Heart left ventricle (tissue), 16 donors: ENCODE data around the gene PTPRD. TPM values are rescaled to one million over a fixed set of nuclear protein-coding genes. Genes with fewer than 3 reads are reported as not detected.

ENCODE experiments used
- ATAC-seq, 4 donors: fragments of 200-7000 bp; cut with Tn5 transposase; one replicate each; pipeline ENCODE4 v1.9.1; 2020 to 2022; ENCODE audit warnings: moderate library complexity in 4 of 4, mild to moderate bottlenecking in 3 of 4, moderate number of reproducible peaks in 1 of 4
- DNase-seq, 5 donors: peaks; one replicate each; pipeline ENCODE4 v3.0.0-alpha.2; 2020
- H3K27ac ChIP-seq, 12 donors: fragments of 200-600 bp; sonication (generic) in 4 of 12; one replicate each; pipeline versions ENCODE4 v1.5.0 to v1.8.0; 2016 to 2022; ENCODE audit warnings: mild to moderate bottlenecking in 2 of 12
- H3K27me3 ChIP-seq, 9 donors: fragments of 200-600 bp; sonication (generic) in 2 of 9; one replicate each; pipeline versions ENCODE4 v1.5.1 to v1.8.0; 2016 to 2022; ENCODE audit warnings: mild to moderate bottlenecking in 3 of 9
- H3K36me3 ChIP-seq, 9 donors: fragments of 200-600 bp; sonication (generic) in 2 of 9; one replicate each; pipeline versions ENCODE4 v1.5.0 to v1.8.0; 2018 to 2022; ENCODE audit warnings: mild to moderate bottlenecking in 2 of 9
- H3K4me1 ChIP-seq, 12 donors: fragments of 200-600 bp; sonication (generic) in 4 of 12; one replicate each; pipeline versions ENCODE4 v1.5.0 to v1.8.0; 2016 to 2022; ENCODE audit warnings: mild to moderate bottlenecking in 3 of 12
- H3K4me3 ChIP-seq, 12 donors: fragments of 200-600 bp; sonication (generic) in 4 of 12; one replicate each; pipeline versions ENCODE4 v1.5.0 to v1.8.0; 2017 to 2022; ENCODE audit warnings: mild to moderate bottlenecking in 9 of 12, moderate library complexity in 4 of 12
- H3K9me3 ChIP-seq, 12 donors: fragments of 200-600 bp; sonication (generic) in 4 of 12; one replicate each; pipeline versions ENCODE4 v1.5.0 to v1.8.0; 2016 to 2022; ENCODE audit warnings: mild to moderate bottlenecking in 1 of 12
- POLR2A ChIP-seq, 2 donors: fragments of 450-650 bp; IDR thresholded peaks; one replicate each; pipeline ENCODE4 v1.6.1; 2017; ENCODE audit warnings: antibody characterized with exemption in 2 of 2, mild to moderate bottlenecking in 2 of 2, moderate library complexity in 2 of 2
- WGBS, 4 donors: extraction: QIAGEN DNeasy Blood & Tissue Kit in 2 of 4; methylation state at CpG; one replicate each; pipeline versions ENCODE4 v1.1.5 to v1.1.7; 2013 to 2018; 5-methylcytosine and 5-hydroxymethylcytosine counted together
- intact Hi-C, 10 donors: fragments of 100-400 bp; cut with DNase I; formaldehyde crosslinking; loops; one replicate each; pipeline versions ENCODE4 v1.11.1 to v1.14.2; 2022
- polyA plus RNA-seq, 2 donors: library from polyadenylated mRNA; stranded (reverse); fragments of 200-250 nt; gene quantifications; one replicate each; pipeline ENCODE4 v1.2.3, GENCODE V29; 2013
- total RNA-seq, 9 donors: library from RNA; depleted of rRNA in 2 of 9; stranded (reverse); fragments of >200 nt in 2 of 9; fragmentation: NEBNext Ultra II Directional in 3 of 9; extraction: Animal tissue kit (Norgen Biotek cat#: 25700) in 3 of 9; gene quantifications; one replicate each; pipeline versions ENCODE4 v1.1.0 to v1.2.4, GENCODE V29; 2016 to 2023
- TF ChIP-seq, protein P1 (sequence below), 12 donors: fragments of 200-600 bp; sonication (generic) in 4 of 12; IDR thresholded peaks; one replicate each; pipeline versions ENCODE4 v1.5.0 to v1.8.0; 2018 to 2022; ENCODE audit warnings: antibody characterized with exemption in 12 of 12, mild to moderate bottlenecking in 5 of 12
- donor health status: ischemic (EF 13 %, LVEDD 7.1; RV severe dilation, severe dysfunction).
- donor health status: healthy with polysubstance abuse.
- donor health status: DM: no; HTN: yes; CAD: no.
- donor health status: DM: no; HTN: no; CAD: no.
- donor health status: ischemic (EF 25% LVEDD 6.9; RV normal size, moderate dysfunction).
- donor health status: ischemic (EF 25% LVEDD 5.7; RV mildly dilated, moderate dysfunction).
- donor health status: healthy.
- donor health status: DM: yes; HTN: yes; CAD: no.
- donor health status: ischemic (EF 35%, LVEDD 5.7; RV mildly dilated, moderate dysfunction).
- donor health status: nonischemic (EF 11% LVEDD 7.7; RV severe dilation, severe dysfunction).
- donor health status: DM: yes; HTN: yes; CAD: no.
- donor health status: PGD.
- donor health status: ischemic (EF 29% LVEDD 5.4; RV normal size, mild dysfunction).
- donor health status: nonischemic (EF 23%, LVEDD 6.1; RV moderate dilation, normal function).

Gene PTPRD
- total and polyA plus RNA-seq, 11 donors = 1.4 to 25.3 (median 15.1) TPM

DNA sequence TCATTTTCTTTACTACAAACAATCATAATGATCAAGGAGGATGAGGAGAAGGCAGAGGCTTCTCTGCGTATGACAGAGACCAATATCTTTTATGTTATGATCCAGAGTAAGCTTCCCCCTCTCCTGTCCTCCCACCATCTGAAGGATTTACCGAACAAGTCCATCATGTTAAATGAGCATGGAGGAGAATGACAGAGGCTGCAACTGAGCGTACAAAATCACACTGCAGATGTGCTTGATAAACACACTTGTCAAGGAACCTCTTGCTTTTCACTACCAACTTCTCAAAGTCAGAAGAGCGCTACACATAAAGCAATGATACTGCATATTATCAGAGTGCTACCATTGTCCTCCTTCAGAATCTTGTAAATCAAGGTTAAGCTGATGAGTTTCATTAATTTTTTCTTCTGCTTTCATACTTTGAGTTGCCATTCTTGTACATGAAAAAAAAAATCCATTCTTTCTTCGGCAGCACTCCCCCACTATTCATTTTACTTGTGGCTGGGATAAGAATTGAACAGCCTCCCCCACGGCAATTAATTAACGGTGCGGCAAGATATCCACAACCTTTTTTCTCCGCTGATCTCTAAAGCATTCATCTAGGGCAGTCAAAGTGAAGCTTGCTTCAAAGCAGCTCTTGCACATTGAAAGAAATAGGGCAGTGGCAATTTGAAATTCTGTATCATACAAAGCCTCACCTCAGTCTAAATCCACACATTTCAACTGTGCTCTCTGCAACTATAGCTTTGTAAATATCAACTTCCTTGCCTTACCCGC, 2139.4 kb downstream of the PTPRD start:
- Histone ChIP-seq H3K27me3 (no peaks in the 10 kb centered on the region), H3K36me3 (no peaks in the 10 kb centered on the region), H3K4me3 (no peak overlapping the region), H3K9me3 (no peaks in the 10 kb centered on the region), H3K27ac (no peak overlapping the region), H3K4me1 (no peaks in the 10 kb centered on the region)
- no peak for DNase-seq
- WGBS, 4 donors = 87 to 90% (median 88%) methylated on average over 10 of the region's 10 CpGs
- intact Hi-C loops = no loop called here
- no peak for ATAC-seq
- TF ChIP-seq POLR2A (IDR thresholded peaks at IDR 0.05) = no peak
- TF ChIP-seq, protein P1, sequence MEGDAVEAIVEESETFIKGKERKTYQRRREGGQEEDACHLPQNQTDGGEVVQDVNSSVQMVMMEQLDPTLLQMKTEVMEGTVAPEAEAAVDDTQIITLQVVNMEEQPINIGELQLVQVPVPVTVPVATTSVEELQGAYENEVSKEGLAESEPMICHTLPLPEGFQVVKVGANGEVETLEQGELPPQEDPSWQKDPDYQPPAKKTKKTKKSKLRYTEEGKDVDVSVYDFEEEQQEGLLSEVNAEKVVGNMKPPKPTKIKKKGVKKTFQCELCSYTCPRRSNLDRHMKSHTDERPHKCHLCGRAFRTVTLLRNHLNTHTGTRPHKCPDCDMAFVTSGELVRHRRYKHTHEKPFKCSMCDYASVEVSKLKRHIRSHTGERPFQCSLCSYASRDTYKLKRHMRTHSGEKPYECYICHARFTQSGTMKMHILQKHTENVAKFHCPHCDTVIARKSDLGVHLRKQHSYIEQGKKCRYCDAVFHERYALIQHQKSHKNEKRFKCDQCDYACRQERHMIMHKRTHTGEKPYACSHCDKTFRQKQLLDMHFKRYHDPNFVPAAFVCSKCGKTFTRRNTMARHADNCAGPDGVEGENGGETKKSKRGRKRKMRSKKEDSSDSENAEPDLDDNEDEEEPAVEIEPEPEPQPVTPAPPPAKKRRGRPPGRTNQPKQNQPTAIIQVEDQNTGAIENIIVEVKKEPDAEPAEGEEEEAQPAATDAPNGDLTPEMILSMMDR (IDR thresholded peaks at IDR 0.05) = no peak

DNA sequence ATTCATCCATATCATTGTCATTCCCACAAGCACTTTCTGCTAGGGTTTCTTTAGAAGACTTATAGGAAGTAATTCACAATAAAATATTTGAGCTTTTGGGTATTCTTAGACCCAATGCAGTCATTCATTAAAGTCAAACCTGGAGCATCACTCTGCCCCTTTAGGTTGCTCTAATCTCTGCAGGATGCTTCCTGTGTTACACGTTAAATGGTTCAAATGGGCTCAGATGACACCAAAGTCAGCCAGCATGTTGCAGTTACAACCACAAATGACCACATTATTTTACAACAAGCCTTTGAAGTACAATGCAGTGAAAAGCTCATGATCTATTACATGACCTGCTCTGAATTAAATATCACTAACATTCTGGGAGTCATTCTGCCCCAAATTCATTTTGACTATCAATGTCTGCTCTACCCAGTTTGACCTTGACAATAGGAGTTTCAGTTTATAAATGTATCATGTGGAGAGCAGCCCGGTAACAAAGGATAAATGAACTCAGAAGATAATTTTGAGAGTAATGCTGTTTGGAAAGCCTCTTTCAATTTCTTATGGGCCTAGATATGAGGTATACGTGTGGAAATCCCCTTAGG, 2144.7 kb downstream of the PTPRD start:
- TF ChIP-seq, protein P1 (IDR thresholded peaks at IDR 0.05) = no peak
- no peak for TF ChIP-seq POLR2A (IDR thresholded peaks at IDR 0.05)
- ATAC-seq (no peak), DNase-seq (no peak)
- H3K9me3 ChIP-seq = no peaks in the 10 kb centered on the region
- intact Hi-C loops = no loop called here
- H3K4me1 ChIP-seq = no peaks in the 10 kb centered on the region
- no peaks in the 10 kb centered on the region for H3K27me3 ChIP-seq
- H3K27ac ChIP-seq = no peak overlapping the region
- H3K4me3 ChIP-seq = no peak overlapping the region
- peaks cover 0 to 6% (median 0%) of the 10 kb centered on the region in 9 donors for H3K36me3 ChIP-seq
- 58 to 74% (median 70%) methylated on average over 3 of the region's 3 CpGs for WGBS, 4 donors

- no peaks in the 10 kb centered on the region for H3K27me3 ChIP-seq
- no peaks in the 10 kb centered on the region for H3K36me3 ChIP-seq
- no peak for ATAC-seq
- intact Hi-C loops = no loop called here
- H3K4me3 ChIP-seq = no peak overlapping the region
- DNase-seq = no peak
- H3K27ac ChIP-seq = no peak overlapping the region
- WGBS, 4 donors = 57 to 67% (median 60%) methylated on average over 2 of the region's 2 CpGs
- TF ChIP-seq, protein P1 (IDR thresholded peaks at IDR 0.05) = no peak
- no peak for TF ChIP-seq POLR2A (IDR thresholded peaks at IDR 0.05)
- no peaks in the 10 kb centered on the region for H3K9me3 ChIP-seq
- peaks cover 0 to 18% (median 0%) of the 10 kb centered on the region in 12 donors for H3K4me1 ChIP-seq
Measured at GRCh38 chr9:8457816-8458215, 2155.0 kb downstream of the PTPRD start.

DNA sequence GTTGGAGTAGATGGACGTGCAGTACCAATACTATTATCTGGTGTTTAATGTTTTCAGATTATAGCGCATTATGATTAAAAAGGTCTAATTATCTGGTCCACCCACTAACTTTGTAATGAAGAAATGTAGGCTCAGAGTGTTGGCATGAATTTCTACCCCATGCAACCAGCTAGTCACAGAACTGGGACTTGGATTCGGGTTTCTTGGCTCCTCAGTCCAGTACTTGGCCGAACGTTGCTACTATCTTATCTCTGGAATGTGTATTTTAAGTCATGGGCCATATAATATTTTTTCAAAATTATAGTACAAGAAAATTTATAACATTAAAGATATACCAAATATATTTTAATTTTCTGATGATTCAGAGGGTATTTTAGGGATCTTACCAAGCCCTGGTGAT, 2155.7 kb downstream of the PTPRD start:
- intact Hi-C loops = no loop called here
- no peaks in the 10 kb centered on the region for H3K36me3 ChIP-seq
- no peak overlapping the region for H3K27ac ChIP-seq
- no peaks in the 10 kb centered on the region for H3K27me3 ChIP-seq
- ATAC-seq (peak in 1 of 4 donors; percentile 42), DNase-seq (no peak)
- H3K4me1 ChIP-seq = peaks cover 0 to 18% (median 0%) of the 10 kb centered on the region in 12 donors
- H3K9me3 ChIP-seq = no peaks in the 10 kb centered on the region
- no peak overlapping the region for H3K4me3 ChIP-seq
- TF ChIP-seq POLR2A (IDR thresholded peaks at IDR 0.05) = no peak
- TF ChIP-seq, protein P1 (IDR thresholded peaks at IDR 0.05) = no peak
- 38 to 51% (median 41%) methylated on average over 5 of the region's 5 CpGs for WGBS, 4 donors
